Kidney epithelial cell (primary cell): Measurements from ENCODE around the gene GGA1. TPM values are rescaled to one million over a fixed set of nuclear protein-coding genes. Genes with fewer than 3 reads are reported as not detected.
A peak's percentile ranks its signal among the peaks of the same experiment; 100 is the strongest.

ENCODE experiments used
- DNase-seq: peaks from one replicate; pipeline ENCODE4 v3.0.0-alpha.2; 2010; ENCODE audit warnings: low read depth
- H3K27me3 ChIP-seq: 2 replicates; pipeline ENCODE4 v1.6.0; 2011; ENCODE audit warnings: low read length; ENCODE audit not compliant: control insufficient read depth, insufficient read depth
- H3K36me3 ChIP-seq: 2 replicates; pipeline ENCODE4 v1.5.1; 2011; ENCODE audit warnings: low read length; ENCODE audit not compliant: control insufficient read depth, insufficient read depth
- H3K4me3 ChIP-seq: 2 replicates; pipeline ENCODE4 v1.5.1; 2011; ENCODE audit warnings: low read depth, mild to moderate bottlenecking, control low read depth, low read length
- CTCF ChIP-seq: IDR thresholded peaks from 2 replicates; pipeline ENCODE4 v1.5.1; 2011; ENCODE audit warnings: mild to moderate bottlenecking, moderate library complexity, low read length, control low read depth, inconsistent platforms; ENCODE audit not compliant: insufficient read depth, poor library complexity, severe bottlenecking
- total RNA-seq: library from RNA; depleted of rRNA; stranded (reverse); fragments of >200 nt; gene quantifications from 2 replicates; pipeline ENCODE4 v1.2.3, GENCODE V29; 2015

GGA1 gene
- total RNA-seq, 1 donor from 2014 or later = 65.9 TPM

- H3K36me3 ChIP-seq = no peaks in the 10 kb centered on the region
- TF ChIP-seq CTCF = no peak
- no peaks in the 10 kb centered on the region for H3K27me3 ChIP-seq
- no peak for DNase-seq
- H3K4me3 ChIP-seq = no peak overlapping the region
These were observed 28.3 kb downstream of the GGA1 start for GRCh38 chr22:37636949-37637273.

- Histone ChIP-seq H3K36me3 (no peaks in the 10 kb centered on the region), H3K27me3 (no peaks in the 10 kb centered on the region), H3K4me3 (no peak overlapping the region)
- no peak for DNase-seq
- no peak for TF ChIP-seq CTCF
These were observed 29.9 kb downstream of the GGA1 start for GRCh38 chr22:37638391-37639069.

GRCh38 chr22:37639070-37639760, 30.6 kb downstream of the GGA1 start, which contains the start of gene SH3BP1:
SH3BP1 (plus strand) TSS chr22:37639669; CDS start chr22:37639788, 119 bp downstream.
- peak within 1 kb of the TSS; percentile 65 for H3K4me3 ChIP-seq
- no peak for DNase-seq
- H3K36me3 ChIP-seq = no peaks in the 10 kb centered on the region
- no peak for TF ChIP-seq CTCF
- no peaks in the 10 kb centered on the region for H3K27me3 ChIP-seq

- TF ChIP-seq CTCF = no peak
- Histone ChIP-seq H3K4me3 (peak overlapping the region; percentile 65), H3K36me3 (no peaks in the 10 kb centered on the region), H3K27me3 (no peaks in the 10 kb centered on the region)
- no peak for DNase-seq
These were observed 31.3 kb downstream of the GGA1 start for GRCh38 chr22:37639771-37640590.

- DNase-seq = no peak
- no peaks in the 10 kb centered on the region for H3K27me3 ChIP-seq
- no peaks in the 10 kb centered on the region for H3K36me3 ChIP-seq
- peak overlapping the region; percentile 65 for H3K4me3 ChIP-seq
- TF ChIP-seq CTCF = no peak
These were observed 32.2 kb downstream of the GGA1 start for GRCh38 chr22:37640591-37641560.
